Karpas-422 (cell line): ENCODE data around the gene TBC1D22A. TPM values are rescaled to one million over a fixed set of nuclear protein-coding genes. Genes with fewer than 3 reads are reported as not detected.

Source experiments
- DNase-seq: peaks from one replicate; pipeline ENCODE4 v3.0.0-alpha.2; 2015
- H2AFZ ChIP-seq: fragments of 200-600 bp; sonication (generic); 2 replicates; pipeline ENCODE4 v1.6.1; 2014; ENCODE audit warnings: antibody characterized with exemption, low read length, mixed read lengths
- H3K27ac ChIP-seq: fragments of 200-600 bp; sonication (generic); 2 replicates; pipeline ENCODE4 v1.5.1; 2014; ENCODE audit warnings: mild to moderate bottlenecking, low read length, moderate library complexity
- H3K27me3 ChIP-seq: fragments of 200-600 bp; sonication (generic); 2 replicates; pipeline ENCODE4 v1.6.1; 2014; ENCODE audit warnings: low read length, mixed read lengths
- H3K36me3 ChIP-seq: fragments of 200-600 bp; sonication (generic); 2 replicates; pipeline ENCODE4 v1.6.1; 2014; ENCODE audit warnings: low read length, mixed read lengths; ENCODE audit not compliant: insufficient read depth
- H3K4me1 ChIP-seq: fragments of 200-600 bp; sonication (generic); 2 replicates; pipeline ENCODE4 v1.6.1; 2014; ENCODE audit warnings: mild to moderate bottlenecking, low read length, mixed read lengths
- H3K4me2 ChIP-seq: fragments of 200-600 bp; sonication (generic); 2 replicates; pipeline ENCODE4 v1.6.1; 2014; ENCODE audit warnings: low read length, low read depth, mild to moderate bottlenecking; ENCODE audit not compliant: poor library complexity, severe bottlenecking
- H3K4me3 ChIP-seq: fragments of 200-600 bp; sonication (generic); 2 replicates; pipeline ENCODE4 v1.5.1; 2014; ENCODE audit warnings: mild to moderate bottlenecking, antibody characterized with exemption, low read length, mixed read lengths
- H3K79me2 ChIP-seq: fragments of 200-600 bp; sonication (generic); 2 replicates; pipeline ENCODE4 v1.6.1; 2014; ENCODE audit warnings: mild to moderate bottlenecking, low read length, mixed read lengths
- H3K9ac ChIP-seq: fragments of 200-600 bp; sonication (generic); 2 replicates; pipeline ENCODE4 v1.6.0; 2014; ENCODE audit warnings: low read length
- H3K9me2 ChIP-seq: fragments of 200-600 bp; sonication (generic), shearing (Covaris generic); replicated peaks from 2 replicates; pipeline ENCODE4 v1.6.0; 2014; ENCODE audit warnings: mild to moderate bottlenecking, low read length, moderate library complexity; ENCODE audit not compliant: insufficient read depth
- H3K9me3 ChIP-seq: fragments of 300-700, 200-600 bp; sonication (generic); 2 replicates; pipeline ENCODE4 v1.6.1; 2014; ENCODE audit warnings: low read length, mixed read lengths
- H4K20me1 ChIP-seq: fragments of 200-600 bp; sonication (generic); 2 replicates; pipeline ENCODE4 v1.6.1; 2014; ENCODE audit warnings: mild to moderate bottlenecking, antibody characterized with exemption, low read length, low read depth; ENCODE audit not compliant: insufficient read depth
- total RNA-seq: library from RNA; depleted of rRNA; stranded (reverse); fragments of >200 nt; shearing (Covaris generic); gene quantifications from 2 replicates; pipeline ENCODE4 v1.2.3, GENCODE V29; 2014; ENCODE audit warnings: low replicate concordance

Gene TBC1D22A
- total RNA-seq, 1 experiment from 2014 or later = 27.7 TPM

DNA sequence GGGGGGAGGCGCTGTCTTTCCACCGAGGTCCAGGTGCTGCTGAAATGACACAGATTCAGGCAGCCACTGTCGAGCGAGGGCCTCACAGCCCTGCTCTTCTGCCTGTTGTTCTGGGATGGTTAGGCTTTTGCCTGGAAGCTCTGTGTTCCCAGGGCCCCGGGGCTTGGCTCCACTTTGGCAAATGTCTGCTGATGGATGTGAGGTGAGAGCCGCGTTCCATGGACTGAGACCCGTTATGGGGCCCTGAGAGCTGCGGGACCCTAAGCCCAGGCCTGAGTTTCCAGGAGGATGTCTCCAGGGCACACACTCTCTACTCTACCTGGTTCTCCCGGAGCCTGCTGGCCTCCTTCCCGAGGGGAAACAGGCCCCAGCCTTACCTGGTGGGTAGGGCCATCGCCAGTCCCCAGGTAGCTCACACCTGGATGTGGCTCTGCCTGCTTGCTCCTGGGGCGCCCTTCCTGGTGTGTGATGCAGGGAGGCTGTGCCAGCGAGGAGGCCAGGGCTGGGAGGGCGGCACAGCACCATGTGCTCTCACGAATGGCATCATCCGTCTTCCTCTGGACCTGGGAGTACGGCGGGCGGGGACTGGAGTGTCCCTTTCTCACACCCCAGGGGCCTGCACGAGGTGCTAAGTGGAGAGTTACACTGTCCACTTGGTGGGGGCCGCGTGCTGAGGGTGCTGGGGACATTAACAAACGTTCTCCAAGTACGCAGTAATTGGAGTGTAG lies 435.5 kb downstream of the TBC1D22A start:
- peaks cover 3% of the 10 kb centered on the region; the same call in 1 of the 2 replicates for H3K4me1 ChIP-seq
- no peaks in the 10 kb centered on the region for H3K79me2 ChIP-seq
- H3K27ac ChIP-seq = no peak overlapping the region
- no peaks in the 10 kb centered on the region for H3K36me3 ChIP-seq
- DNase-seq = no peak
- no peak overlapping the region for H3K9ac ChIP-seq
- no peaks in the 10 kb centered on the region for H3K9me3 ChIP-seq
- H3K4me3 ChIP-seq = no peak overlapping the region
- H3K4me2 ChIP-seq = no peak overlapping the region
- no peaks in the 10 kb centered on the region for H3K9me2 ChIP-seq
- no peaks in the 10 kb centered on the region for H3K27me3 ChIP-seq
- 0 out of 2 replicates have a peak, but pooled peaks cover 2% of the 10 kb centered on the region for H4K20me1 ChIP-seq
- H2AFZ ChIP-seq = no peak overlapping the region

DNA sequence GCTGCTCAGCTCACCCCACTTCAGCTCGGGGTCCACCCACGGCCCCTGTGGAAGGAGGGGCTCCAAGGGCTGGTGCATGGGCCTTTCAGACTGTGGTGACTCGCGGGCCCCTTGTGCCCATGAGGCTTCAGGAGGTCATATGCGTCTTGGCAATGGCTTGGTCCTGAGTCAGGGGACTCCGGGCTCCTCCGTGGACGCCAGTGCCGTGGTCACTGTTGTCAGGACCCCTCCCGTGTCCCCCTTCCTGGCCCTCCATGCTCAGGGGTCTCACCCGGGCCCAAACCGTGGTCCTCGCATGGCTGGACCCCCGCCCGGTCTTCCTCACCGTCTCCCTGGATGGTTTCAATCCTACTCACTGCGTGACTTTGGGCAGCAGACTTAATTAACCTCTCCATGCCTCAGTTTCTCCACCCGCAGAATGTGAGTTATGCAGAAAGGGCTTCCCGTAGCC lies 436.4 kb downstream of the TBC1D22A start:
- Histone ChIP-seq H3K27ac (no peak overlapping the region), H3K4me2 (no peak overlapping the region), H3K4me3 (no peak overlapping the region), H3K9me2 (no peaks in the 10 kb centered on the region), H3K4me1 (no peaks in the 10 kb centered on the region), H3K27me3 (no peaks in the 10 kb centered on the region), H3K9me3 (no peaks in the 10 kb centered on the region), H3K36me3 (no peaks in the 10 kb centered on the region), H3K79me2 (no peaks in the 10 kb centered on the region), H3K9ac (no peak overlapping the region), H4K20me1 (0 out of 2 replicates have a peak, but pooled peaks cover 2% of the 10 kb centered on the region), H2AFZ (no peak overlapping the region)
- DNase-seq = no peak

DNA sequence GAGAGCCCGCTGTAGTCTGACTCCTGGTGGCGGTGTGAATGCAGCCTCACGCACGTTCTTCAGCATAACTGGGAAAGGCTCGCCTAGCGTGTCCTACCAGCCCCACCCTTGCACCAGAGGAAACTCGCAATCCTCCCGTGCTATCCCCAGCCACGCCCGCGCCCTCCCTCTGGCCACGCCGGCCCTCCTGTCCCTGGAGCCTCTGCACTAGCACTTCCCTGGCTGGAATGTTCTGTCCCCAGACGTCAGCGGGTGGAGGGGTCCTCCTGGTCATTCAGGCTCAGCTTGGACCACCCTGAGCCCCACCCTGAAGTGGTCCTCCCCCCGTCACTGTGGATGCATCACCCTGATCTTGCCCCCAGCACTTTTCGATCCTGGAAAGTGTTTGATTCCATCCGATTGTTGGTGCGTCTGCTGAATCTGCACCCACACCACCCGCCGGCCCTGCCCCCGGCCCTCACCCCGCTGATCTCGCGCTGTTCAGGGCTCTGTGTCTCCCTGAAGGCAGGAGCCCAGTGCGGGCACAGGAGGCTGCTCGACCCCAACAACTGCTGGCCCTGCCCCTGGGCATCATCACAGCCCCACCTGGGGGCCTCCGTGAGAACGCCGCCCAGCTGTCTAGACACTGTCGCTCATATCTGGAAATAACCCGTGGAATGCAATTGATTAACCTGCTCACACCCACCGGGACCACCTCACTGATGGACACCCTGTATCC lies 437.0 kb downstream of the TBC1D22A start:
- no peak overlapping the region for H3K9ac ChIP-seq
- H3K9me2 ChIP-seq = no peaks in the 10 kb centered on the region
- no peaks in the 10 kb centered on the region for H3K79me2 ChIP-seq
- H3K4me1 ChIP-seq = no peaks in the 10 kb centered on the region
- H3K27me3 ChIP-seq = no peaks in the 10 kb centered on the region
- H3K9me3 ChIP-seq = no peaks in the 10 kb centered on the region
- DNase-seq = no peak
- H3K27ac ChIP-seq = no peak overlapping the region
- no peak overlapping the region for H3K4me2 ChIP-seq
- no peaks in the 10 kb centered on the region for H3K36me3 ChIP-seq
- H2AFZ ChIP-seq = no peak overlapping the region
- 0 out of 2 replicates have a peak, but pooled peaks cover 2% of the 10 kb centered on the region for H4K20me1 ChIP-seq
- no peak overlapping the region for H3K4me3 ChIP-seq

DNA sequence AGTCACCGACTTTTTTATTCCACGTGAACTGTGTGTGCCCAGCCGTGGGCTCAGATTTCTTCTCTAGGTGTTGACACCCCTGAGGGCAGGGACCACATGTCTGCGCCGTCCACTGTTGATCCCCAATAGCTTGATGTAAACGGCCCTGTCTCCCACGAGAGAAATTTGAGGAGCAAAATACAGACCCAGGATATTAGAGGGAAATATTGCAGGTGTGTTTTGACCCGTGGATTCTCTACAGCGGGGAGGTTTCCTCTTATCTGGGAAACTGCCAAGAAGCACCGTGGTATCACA lies 437.5 kb downstream of the TBC1D22A start:
- no peak overlapping the region for H3K4me2 ChIP-seq
- H3K27ac ChIP-seq = no peak overlapping the region
- no peak overlapping the region for H2AFZ ChIP-seq
- H3K4me3 ChIP-seq = no peak overlapping the region
- no peaks in the 10 kb centered on the region for H3K79me2 ChIP-seq
- no peak overlapping the region for H3K9ac ChIP-seq
- H4K20me1 ChIP-seq = no peaks in the 10 kb centered on the region
- no peaks in the 10 kb centered on the region for H3K9me3 ChIP-seq
- H3K27me3 ChIP-seq = no peaks in the 10 kb centered on the region
- no peaks in the 10 kb centered on the region for H3K9me2 ChIP-seq
- no peak for DNase-seq
- no peaks in the 10 kb centered on the region for H3K36me3 ChIP-seq
- H3K4me1 ChIP-seq = no peaks in the 10 kb centered on the region

DNA sequence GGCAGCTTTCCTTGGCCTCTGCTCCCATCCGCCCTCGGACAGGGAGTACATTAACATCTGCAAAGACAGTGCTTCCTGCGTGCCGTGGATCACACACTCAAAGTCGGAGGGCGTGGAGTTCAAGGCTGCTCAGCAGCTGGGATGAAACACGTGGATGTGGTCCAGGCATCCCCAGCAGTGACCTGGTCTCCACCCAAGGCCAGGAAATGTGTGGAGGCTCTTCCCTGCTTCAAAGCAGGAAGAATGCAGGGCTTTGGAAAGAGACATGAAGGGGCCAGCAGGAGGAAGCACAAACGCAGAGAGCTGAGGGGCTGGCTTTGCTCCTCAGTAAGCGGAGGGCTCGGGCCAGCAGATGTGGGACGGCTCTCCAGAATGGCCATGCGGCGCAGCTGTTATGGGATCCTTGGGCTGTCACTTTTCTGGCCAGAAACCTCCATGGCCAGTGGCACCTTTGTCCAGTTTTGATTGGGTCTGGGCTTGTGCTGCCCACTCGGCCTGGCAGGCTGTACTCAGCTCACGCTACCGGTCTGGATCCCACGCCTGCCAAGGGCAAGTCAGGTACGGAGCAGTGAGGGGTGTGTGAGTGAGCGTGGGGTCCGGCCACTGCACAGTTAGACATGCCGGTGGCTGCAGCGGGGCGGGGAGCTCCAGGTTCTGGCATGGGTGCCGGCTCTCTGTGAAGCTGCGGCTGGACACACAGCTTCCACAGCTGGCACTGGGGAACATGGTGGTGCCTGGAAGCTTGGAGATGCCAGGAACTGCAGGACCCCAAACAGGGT lies 438.0 kb downstream of the TBC1D22A start:
- Histone ChIP-seq H3K36me3 (no peaks in the 10 kb centered on the region), H3K9me3 (no peaks in the 10 kb centered on the region), H3K27ac (no peak overlapping the region), H3K4me1 (no peaks in the 10 kb centered on the region), H3K4me3 (no peak overlapping the region), H3K4me2 (no peak overlapping the region), H3K79me2 (no peaks in the 10 kb centered on the region), H3K9ac (no peak overlapping the region), H4K20me1 (no peaks in the 10 kb centered on the region), H2AFZ (no peak overlapping the region), H3K27me3 (no peaks in the 10 kb centered on the region), H3K9me2 (no peaks in the 10 kb centered on the region)
- DNase-seq = no peak

DNA sequence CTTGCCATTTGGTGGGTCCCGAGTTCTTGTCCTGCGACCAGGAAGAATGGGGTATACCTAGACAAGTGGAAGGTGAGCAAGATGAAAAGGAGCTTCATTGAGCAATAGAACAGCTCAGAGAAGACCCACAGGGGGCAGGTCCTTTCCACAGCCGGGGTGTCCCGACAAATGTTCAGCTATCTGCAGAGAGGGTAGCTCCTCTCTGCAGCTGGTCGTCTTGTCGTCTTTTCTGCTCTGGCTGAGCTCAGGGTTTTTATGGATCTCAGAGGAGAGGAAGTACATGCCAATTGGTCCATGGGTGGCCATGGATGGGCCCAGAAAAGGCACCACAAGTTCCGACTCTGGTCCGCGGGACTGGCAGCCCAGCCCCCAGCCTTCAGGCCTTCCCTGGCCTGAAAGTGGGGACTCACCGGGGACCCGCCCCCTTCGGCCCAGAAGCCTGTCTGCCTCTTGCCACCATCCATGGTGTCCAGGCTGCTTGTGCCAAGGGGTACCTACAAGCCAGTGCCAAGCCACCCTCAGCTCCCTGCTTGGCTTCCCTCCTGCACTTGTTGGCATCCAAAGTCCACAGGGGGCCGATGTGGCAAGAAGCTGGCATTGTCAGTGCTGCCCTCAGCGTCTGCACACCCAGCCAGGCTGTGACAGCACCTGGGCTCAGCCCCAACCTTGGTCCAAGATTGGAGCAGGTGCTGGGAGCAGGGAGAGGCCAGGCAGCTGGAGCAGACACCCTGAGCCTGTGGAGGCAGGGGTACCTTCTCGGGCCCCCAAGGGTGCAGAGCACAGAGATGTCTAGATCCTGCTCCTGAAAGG lies 438.9 kb downstream of the TBC1D22A start:
- no peak for DNase-seq
- Histone ChIP-seq H3K4me3 (no peak overlapping the region), H3K27ac (no peak overlapping the region), H3K79me2 (no peaks in the 10 kb centered on the region), H3K9ac (no peak overlapping the region), H4K20me1 (no peaks in the 10 kb centered on the region), H3K27me3 (no peaks in the 10 kb centered on the region), H3K9me2 (no peaks in the 10 kb centered on the region), H3K4me1 (no peaks in the 10 kb centered on the region), H3K9me3 (no peaks in the 10 kb centered on the region), H3K36me3 (no peaks in the 10 kb centered on the region), H3K4me2 (no peak overlapping the region), H2AFZ (no peak overlapping the region)

DNA sequence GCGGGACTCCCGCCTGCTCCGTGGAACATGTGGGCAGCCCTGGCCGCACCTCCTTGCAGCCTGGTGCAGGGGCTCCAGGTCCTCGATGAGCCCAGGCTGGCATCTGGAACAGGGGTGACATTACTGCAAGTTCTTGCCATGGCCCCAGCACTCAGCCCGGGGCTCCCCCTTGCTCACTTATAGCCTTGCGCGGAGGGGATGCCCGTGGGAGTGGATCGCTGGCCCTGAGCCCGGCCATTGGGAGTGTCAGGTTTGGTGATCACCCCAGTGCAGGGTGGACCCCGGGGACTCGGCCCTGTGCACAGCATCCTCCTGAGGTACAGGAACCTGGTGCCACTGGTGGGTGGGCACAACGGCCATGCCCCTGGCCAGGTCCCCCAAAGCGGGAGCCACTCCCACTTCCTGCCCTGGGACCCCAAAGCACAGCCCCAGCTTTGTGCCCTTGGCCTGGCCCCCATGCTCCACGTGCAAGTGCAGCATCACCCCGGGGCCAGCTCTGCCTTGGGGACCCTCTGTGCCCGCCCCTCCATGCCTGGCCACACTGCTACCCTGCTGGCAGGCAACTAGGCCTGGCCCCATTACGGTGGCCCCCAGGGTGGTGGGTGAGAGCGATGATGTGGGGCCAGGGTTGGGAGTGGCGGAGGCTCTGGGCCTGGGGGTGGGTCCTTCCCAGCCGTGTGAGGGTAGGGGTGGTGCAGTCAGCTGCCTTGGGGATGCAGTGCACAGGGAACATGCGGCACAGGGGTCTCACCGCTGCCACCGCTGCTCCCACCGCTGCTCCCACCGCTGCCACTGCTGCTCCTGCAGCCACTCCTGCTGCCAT lies 439.8 kb downstream of the TBC1D22A start:
- Histone ChIP-seq H3K36me3 (no peaks in the 10 kb centered on the region), H3K79me2 (no peaks in the 10 kb centered on the region), H3K9ac (no peak overlapping the region), H3K9me2 (no peaks in the 10 kb centered on the region), H3K4me1 (no peaks in the 10 kb centered on the region), H3K27me3 (no peaks in the 10 kb centered on the region), H3K4me2 (no peak overlapping the region), H3K27ac (no peak overlapping the region), H2AFZ (no peak overlapping the region), H3K4me3 (no peak overlapping the region), H3K9me3 (no peaks in the 10 kb centered on the region), H4K20me1 (no peaks in the 10 kb centered on the region)
- DNase-seq = no peak
